Retinal pigment epithelial cell (primary cell): ENCODE data around the gene C12orf75.

Experiments
- DNase-seq: peaks from one replicate; pipeline ENCODE4 v3.0.0-alpha.2; 2010; ENCODE audit warnings: low read depth
- H3K4me3 ChIP-seq: 2 replicates; pipeline ENCODE4 v1.5.1; 2011; ENCODE audit warnings: mild to moderate bottlenecking, low read length, control low read depth, moderate library complexity
- CTCF ChIP-seq: conservative IDR thresholded peaks from 2 replicates; pipeline ENCODE4 v1.5.1; 2011; ENCODE audit warnings: low read depth, low read length, control low read depth, inconsistent platforms

The C12orf75 gene

GRCh38 chr12:105321125-105321524 lies 9.4 kb upstream of the C12orf75 start:
- no peak for DNase-seq
- no peak for TF ChIP-seq CTCF
- H3K4me3 ChIP-seq: no peak overlapping the region

- DNase-seq: no peak
- no peak overlapping the region for H3K4me3 ChIP-seq
- TF ChIP-seq CTCF: no peak
These were observed 8.4 kb upstream of the C12orf75 start for GRCh38 chr12:105322070-105322469.

GRCh38 chr12:105324704-105325103 lies 5.8 kb upstream of the C12orf75 start:
- TF ChIP-seq CTCF: no peak
- no peak overlapping the region for H3K4me3 ChIP-seq
- no peak for DNase-seq

GRCh38 chr12:105325117-105325516 lies 5.4 kb upstream of the C12orf75 start:
- no peak for DNase-seq
- H3K4me3 ChIP-seq: no peak overlapping the region
- TF ChIP-seq CTCF: no peak

- H3K4me3 ChIP-seq: peak overlapping the region; percentile 50
- no peak for DNase-seq
These were observed 587 bp upstream of the C12orf75 start for GRCh38 chr12:105329926-105330282.

GRCh38 chr12:105330931-105331804 lies 677 bp downstream of the C12orf75 start:
- DNase-seq: no peak

More at GRCh38 chr12:105329926-105330282, 587 bp upstream of the C12orf75 start:
- TF ChIP-seq CTCF: no peak

More at GRCh38 chr12:105330931-105331804, 677 bp downstream of the C12orf75 start:
- TF ChIP-seq CTCF: no peak
- H3K4me3 ChIP-seq: peak overlapping the region; percentile 65
